ENCODE measurements around the gene NHS.

DNA sequence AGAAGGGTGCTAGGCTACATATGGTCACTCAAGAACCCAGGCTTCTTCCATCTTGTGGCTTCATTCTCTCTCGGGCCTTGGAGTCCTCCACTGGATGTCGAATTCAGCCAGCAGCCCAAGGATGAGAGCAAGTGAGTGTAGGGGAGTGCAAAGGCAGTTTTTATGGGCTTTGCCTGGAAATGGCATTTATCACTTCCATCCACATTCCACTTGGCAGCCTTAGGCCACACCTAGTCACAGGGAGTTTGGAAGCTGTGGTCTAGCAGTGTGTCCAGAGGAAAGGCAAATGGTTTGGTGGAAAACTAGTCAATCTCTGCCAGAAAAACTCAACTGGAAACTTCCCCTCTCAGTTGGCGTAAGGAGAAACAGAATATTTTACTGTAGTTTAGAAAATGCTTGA is 59.0 kb downstream of the NHS start:
- TF ChIP-seq, protein P1, sequence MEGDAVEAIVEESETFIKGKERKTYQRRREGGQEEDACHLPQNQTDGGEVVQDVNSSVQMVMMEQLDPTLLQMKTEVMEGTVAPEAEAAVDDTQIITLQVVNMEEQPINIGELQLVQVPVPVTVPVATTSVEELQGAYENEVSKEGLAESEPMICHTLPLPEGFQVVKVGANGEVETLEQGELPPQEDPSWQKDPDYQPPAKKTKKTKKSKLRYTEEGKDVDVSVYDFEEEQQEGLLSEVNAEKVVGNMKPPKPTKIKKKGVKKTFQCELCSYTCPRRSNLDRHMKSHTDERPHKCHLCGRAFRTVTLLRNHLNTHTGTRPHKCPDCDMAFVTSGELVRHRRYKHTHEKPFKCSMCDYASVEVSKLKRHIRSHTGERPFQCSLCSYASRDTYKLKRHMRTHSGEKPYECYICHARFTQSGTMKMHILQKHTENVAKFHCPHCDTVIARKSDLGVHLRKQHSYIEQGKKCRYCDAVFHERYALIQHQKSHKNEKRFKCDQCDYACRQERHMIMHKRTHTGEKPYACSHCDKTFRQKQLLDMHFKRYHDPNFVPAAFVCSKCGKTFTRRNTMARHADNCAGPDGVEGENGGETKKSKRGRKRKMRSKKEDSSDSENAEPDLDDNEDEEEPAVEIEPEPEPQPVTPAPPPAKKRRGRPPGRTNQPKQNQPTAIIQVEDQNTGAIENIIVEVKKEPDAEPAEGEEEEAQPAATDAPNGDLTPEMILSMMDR (conservative IDR thresholded peaks at IDR 0.05; ENCODE audit: low read depth, low read length): no peak
- no peak for TF ChIP-seq POLR2A (IDR thresholded peaks at IDR 0.05; ENCODE audit: low read depth, low read length)
- no peak for TF ChIP-seq RAD21 (IDR thresholded peaks at IDR 0.05; ENCODE audit: low read length)
- no peak for TF ChIP-seq MXI1 (IDR thresholded peaks at IDR 0.05; ENCODE audit: borderline replicate concordance, low read depth, low read length)
- TF ChIP-seq USF2 (IDR thresholded peaks at IDR 0.05; ENCODE audit: low read depth, low read length): no peak
- no peak for TF ChIP-seq MAZ (IDR thresholded peaks at IDR 0.05; ENCODE audit: borderline replicate concordance, low read depth, low read length)
- TF ChIP-seq CHD1 (IDR thresholded peaks at IDR 0.05; ENCODE audit: low read depth, low read length): no peak
- TF ChIP-seq MAFK (IDR thresholded peaks at IDR 0.05; ENCODE audit: low read depth, low read length): no peak
- TF ChIP-seq, protein P2, sequence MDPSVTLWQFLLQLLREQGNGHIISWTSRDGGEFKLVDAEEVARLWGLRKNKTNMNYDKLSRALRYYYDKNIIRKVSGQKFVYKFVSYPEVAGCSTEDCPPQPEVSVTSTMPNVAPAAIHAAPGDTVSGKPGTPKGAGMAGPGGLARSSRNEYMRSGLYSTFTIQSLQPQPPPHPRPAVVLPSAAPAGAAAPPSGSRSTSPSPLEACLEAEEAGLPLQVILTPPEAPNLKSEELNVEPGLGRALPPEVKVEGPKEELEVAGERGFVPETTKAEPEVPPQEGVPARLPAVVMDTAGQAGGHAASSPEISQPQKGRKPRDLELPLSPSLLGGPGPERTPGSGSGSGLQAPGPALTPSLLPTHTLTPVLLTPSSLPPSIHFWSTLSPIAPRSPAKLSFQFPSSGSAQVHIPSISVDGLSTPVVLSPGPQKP (IDR thresholded peaks at IDR 0.05; ENCODE audit: borderline replicate concordance, low read depth, low read length): no peak
- no peak for TF ChIP-seq RCOR1 (IDR thresholded peaks at IDR 0.05; ENCODE audit: insufficient replicate concordance, low read length)
